HFFc6 (cell line): ENCODE results near the gene SLCO3A1. TPM values are rescaled to one million over a fixed set of nuclear protein-coding genes. Genes with fewer than 3 reads are reported as not detected.

Source experiments
- DNase-seq: peaks from one replicate; pipeline ENCODE4 v3.0.0-alpha.2; 2018
- H3K27ac Mint-ChIP-seq: 2 replicates; pipeline ENCODE4 v1.8.0; 2020; ENCODE audit warnings: mild to moderate bottlenecking, mixed read lengths
- H3K27me3 Mint-ChIP-seq: 2 replicates; pipeline ENCODE4 v1.8.0; 2021; ENCODE audit warnings: mild to moderate bottlenecking, moderate library complexity, mixed read lengths; ENCODE audit not compliant: insufficient read depth
- H3K36me3 Mint-ChIP-seq: 2 replicates; pipeline ENCODE4 v1.8.0; 2021; ENCODE audit warnings: low read depth, mixed read lengths
- H3K4me1 Mint-ChIP-seq: 2 replicates; pipeline ENCODE4 v1.8.0; 2020; ENCODE audit warnings: low read depth, mixed read lengths
- H3K4me3 Mint-ChIP-seq: 2 replicates; pipeline ENCODE4 v1.8.0; 2020; ENCODE audit warnings: mild to moderate bottlenecking, moderate library complexity, mixed read lengths
- H3K9me3 Mint-ChIP-seq: 2 replicates; pipeline ENCODE4 v1.8.0; 2020; ENCODE audit warnings: mild to moderate bottlenecking, mixed read lengths
- total RNA-seq, 6 experiments: library from RNA; stranded (reverse); fragmentation: NEBNext Ultra II Directional; extraction: Animal tissue kit (Norgen Biotek cat#: 25700); gene quantifications; 2 replicates in 1 of 6; 3 replicates in 5 of 6; pipeline ENCODE4 v1.2.3, GENCODE V29; 2021
- TF ChIP-seq, protein P1 (sequence below): fragments of 200-600 bp; sonication (generic); IDR thresholded peaks from 2 replicates; pipeline ENCODE4 v1.5.0; 2021; ENCODE audit warnings: antibody characterized with exemption, mild to moderate bottlenecking

The SLCO3A1 gene
- total RNA-seq, 6 experiments from 2014 or later = 5.7 to 19.4 (median 14.4) TPM

DNA sequence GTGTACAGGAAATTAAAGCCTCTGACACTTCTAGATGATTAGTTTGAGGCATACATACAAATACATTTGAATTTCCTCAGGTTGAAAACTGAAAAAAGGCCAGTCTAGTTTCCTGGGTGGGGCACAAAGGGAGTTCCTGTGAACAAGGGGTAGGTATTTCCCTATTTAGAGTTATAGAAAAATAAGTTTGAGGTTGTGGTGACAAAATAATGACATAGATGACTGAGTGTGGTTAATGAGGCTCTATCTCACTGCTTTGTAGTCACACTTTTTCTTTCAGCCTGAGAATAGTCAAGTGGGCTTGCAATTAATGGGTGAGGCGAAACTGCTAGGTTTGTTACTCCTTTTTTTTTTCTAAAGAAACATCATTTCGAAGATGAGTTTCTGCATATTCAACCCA is 4.3 kb downstream of the SLCO3A1 start:
- H3K4me1 Mint-ChIP-seq = peaks cover 14% of the 10 kb centered on the region; the same call in 1 of the 2 replicates
- TF ChIP-seq, protein P1, sequence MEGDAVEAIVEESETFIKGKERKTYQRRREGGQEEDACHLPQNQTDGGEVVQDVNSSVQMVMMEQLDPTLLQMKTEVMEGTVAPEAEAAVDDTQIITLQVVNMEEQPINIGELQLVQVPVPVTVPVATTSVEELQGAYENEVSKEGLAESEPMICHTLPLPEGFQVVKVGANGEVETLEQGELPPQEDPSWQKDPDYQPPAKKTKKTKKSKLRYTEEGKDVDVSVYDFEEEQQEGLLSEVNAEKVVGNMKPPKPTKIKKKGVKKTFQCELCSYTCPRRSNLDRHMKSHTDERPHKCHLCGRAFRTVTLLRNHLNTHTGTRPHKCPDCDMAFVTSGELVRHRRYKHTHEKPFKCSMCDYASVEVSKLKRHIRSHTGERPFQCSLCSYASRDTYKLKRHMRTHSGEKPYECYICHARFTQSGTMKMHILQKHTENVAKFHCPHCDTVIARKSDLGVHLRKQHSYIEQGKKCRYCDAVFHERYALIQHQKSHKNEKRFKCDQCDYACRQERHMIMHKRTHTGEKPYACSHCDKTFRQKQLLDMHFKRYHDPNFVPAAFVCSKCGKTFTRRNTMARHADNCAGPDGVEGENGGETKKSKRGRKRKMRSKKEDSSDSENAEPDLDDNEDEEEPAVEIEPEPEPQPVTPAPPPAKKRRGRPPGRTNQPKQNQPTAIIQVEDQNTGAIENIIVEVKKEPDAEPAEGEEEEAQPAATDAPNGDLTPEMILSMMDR = no peak
- DNase-seq = no peak
- H3K4me3 Mint-ChIP-seq = no peak overlapping the region
- peaks cover 4% of the 10 kb centered on the region for H3K27me3 Mint-ChIP-seq
- no peaks in the 10 kb centered on the region for H3K36me3 Mint-ChIP-seq
- no peaks in the 10 kb centered on the region; the same call in 1 of the 2 replicates for H3K9me3 Mint-ChIP-seq
- no peak overlapping the region for H3K27ac Mint-ChIP-seq

DNA sequence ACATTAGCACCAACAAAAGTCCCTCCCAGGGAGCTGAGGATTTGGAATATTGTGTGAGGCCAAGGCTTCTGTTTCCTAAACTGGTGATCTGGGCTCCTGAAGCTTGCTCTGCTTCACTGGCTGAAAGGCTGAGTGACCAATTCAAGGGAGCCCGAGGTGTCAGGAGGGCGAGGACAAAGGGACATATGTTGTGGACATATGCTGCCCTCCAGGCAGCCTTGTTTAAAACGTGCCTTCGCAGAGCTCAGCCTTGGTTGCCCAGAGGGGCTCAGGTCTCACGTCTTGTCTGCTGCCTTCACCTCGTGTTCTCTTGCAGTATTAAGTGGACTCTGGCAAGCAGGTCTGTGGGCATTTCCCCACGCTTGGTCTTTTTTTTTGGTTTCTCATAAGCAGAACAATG is 7.0 kb downstream of the SLCO3A1 start:
- peaks cover 2% of the 10 kb centered on the region; the same call in 1 of the 2 replicates for H3K27me3 Mint-ChIP-seq
- no peak overlapping the region for H3K4me3 Mint-ChIP-seq
- TF ChIP-seq, protein P1 = no peak
- H3K27ac Mint-ChIP-seq = no peak overlapping the region
- no peaks in the 10 kb centered on the region; the same call in 1 of the 2 replicates for H3K9me3 Mint-ChIP-seq
- no peaks in the 10 kb centered on the region for H3K36me3 Mint-ChIP-seq
- peaks cover 21% of the 10 kb centered on the region for H3K4me1 Mint-ChIP-seq
- no peak for DNase-seq

DNA sequence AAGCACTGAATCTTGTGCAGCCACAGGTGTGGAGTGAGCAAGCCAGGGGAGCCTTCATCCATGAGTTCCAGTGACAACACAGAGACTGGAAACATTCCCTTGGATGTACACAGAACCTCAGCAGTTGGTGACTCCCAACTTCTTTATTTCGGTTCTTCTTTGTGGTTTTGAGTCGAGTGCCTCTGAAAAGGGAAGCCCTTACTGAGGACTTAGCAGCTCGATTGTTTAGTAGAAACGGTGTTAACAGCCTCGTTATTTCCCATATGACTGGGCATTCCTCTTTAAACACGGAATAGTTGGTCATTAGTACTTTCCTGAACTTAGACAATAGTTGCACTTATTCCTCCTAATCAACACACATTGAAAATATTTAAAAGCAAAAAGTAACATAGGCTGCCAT is 7.7 kb downstream of the SLCO3A1 start:
- Mint-ChIP-seq H3K4me3 (no peak overlapping the region), H3K9me3 (no peaks in the 10 kb centered on the region; the same call in 1 of the 2 replicates), H3K27ac (no peak overlapping the region; the same call in 1 of the 2 replicates), H3K4me1 (peaks cover 28% of the 10 kb centered on the region), H3K27me3 (no peaks in the 10 kb centered on the region), H3K36me3 (no peaks in the 10 kb centered on the region)
- no peak for DNase-seq
- TF ChIP-seq, protein P1 = no peak

DNA sequence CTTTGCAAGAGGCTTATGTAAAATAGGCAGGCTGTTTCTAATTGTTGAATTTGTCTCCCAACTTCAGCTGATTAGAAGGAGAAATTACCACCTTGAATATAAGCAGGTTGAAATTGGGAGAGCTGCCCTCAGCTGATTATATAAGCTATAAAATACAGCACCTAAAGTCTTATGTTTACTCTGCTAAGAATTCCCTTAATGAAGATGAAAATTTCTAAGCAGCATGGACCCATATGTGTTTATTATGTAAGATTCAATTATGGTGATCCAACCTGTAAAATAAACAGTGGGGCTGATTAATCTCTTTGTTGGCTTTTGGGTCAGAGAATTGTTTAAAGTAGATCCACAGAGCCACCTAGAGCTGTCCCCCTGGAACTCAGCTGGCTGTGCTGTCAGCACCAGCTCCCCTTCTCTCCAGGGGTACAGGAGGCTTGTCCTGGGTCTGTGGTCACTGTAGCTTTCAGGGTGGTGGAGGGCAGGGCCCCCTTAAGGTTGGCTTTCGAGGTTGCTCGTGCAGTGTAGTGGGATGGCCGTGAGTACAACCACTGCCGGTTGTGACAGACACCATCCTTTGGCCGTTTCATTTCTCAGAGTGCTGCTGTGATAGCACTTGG is 9.5 kb downstream of the SLCO3A1 start:
- Mint-ChIP-seq H3K4me1 (peaks cover 46% of the 10 kb centered on the region), H3K36me3 (no peaks in the 10 kb centered on the region), H3K9me3 (no peaks in the 10 kb centered on the region; the same call in 1 of the 2 replicates), H3K4me3 (no peak overlapping the region), H3K27ac (no peak overlapping the region), H3K27me3 (no peaks in the 10 kb centered on the region)
- TF ChIP-seq, protein P1 = no peak
- DNase-seq = no peak

DNA sequence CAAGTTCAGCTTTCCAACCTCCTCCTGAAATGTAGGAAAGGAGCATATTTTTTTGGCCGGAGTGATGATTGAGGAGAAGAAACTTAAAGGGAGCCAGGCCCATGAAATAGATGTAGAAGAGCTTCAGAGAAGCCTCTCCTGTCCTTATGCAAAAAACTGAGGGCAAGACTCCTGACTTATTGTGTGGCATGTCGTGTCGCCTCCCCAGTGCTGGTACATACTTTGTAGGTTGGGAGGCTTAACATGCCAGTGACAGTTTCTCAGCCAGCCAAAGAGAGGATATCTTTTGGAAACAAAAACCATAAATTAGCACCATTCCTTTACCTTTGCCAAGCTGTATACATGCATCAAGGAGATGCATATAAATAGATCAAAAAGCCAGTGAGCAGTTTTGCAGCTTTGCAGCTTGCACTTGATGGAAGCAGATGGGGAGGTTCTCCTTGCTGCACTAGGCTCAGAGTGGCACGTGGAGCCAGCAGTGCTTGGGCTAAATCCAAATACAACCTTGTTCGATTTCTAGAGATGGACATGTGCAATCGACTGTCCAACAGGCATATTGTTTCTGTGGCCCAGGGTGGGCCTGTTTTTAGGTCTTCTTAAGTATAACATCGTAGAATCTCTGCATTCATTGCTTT is 10.2 kb downstream of the SLCO3A1 start:
- no peak overlapping the region for H3K27ac Mint-ChIP-seq
- peaks cover 54% of the 10 kb centered on the region for H3K4me1 Mint-ChIP-seq

More for the DNA sequence above, 10.2 kb downstream of the SLCO3A1 start:
- no peaks in the 10 kb centered on the region; the same call in 1 of the 2 replicates for H3K9me3 Mint-ChIP-seq
- TF ChIP-seq, protein P1 = no peak
- no peaks in the 10 kb centered on the region for H3K36me3 Mint-ChIP-seq
- no peak overlapping the region for H3K4me3 Mint-ChIP-seq
- no peak for DNase-seq
- H3K27me3 Mint-ChIP-seq = no peaks in the 10 kb centered on the region
